Hematopoietic multipotent progenitor cell treated with erythropoietin and hydrocortisone succinate and interleukin-3 and kit ligand, for 15 days (in vitro differentiated cells): ENCODE data around the gene ZNF586.
"Not testable (repeated sequence)": the region's sequence is repeated elsewhere in the genome, so short reads cannot be mapped to it uniquely, and the experiment has no call there.

Source experiments
- DNase-seq: peaks from one replicate; pipeline ENCODE4 v3.0.0-alpha.2; 2015; ENCODE audit warnings: low spot score

The ZNF586 gene

GRCh38 chr19:57769345-57770131 is at the start of gene ZNF586:
ZNF586 (plus strand) TSS chr19:57769676; CDS start chr19:57769843, 167 bp downstream.
- peak; percentile 91 for DNase-seq

- DNase-seq = no peak
Measured at GRCh38 chr19:57719901-57720519, 49.5 kb upstream of the ZNF586 start.

GRCh38 chr19:57720878-57721277 is 48.6 kb upstream of the ZNF586 start:
- no peak for DNase-seq

- peak; percentile 11 for DNase-seq
Measured at GRCh38 chr19:57738320-57738719, 31.2 kb upstream of the ZNF586 start.

GRCh38 chr19:57738770-57739169 is 30.7 kb upstream of the ZNF586 start:
- not testable (repeated sequence) for DNase-seq

- DNase-seq = peak; percentile 93
Measured at GRCh38 chr19:57746580-57747471, 22.6 kb upstream of the ZNF586 start, which contains the start of gene ZNF776. ZNF776 (plus strand) TSS chr19:57746815; CDS start chr19:57747059, 244 bp downstream.

- no peak for DNase-seq
Measured at GRCh38 chr19:57747472-57747807, 22.0 kb upstream of the ZNF586 start.

- DNase-seq = no peak
Measured at GRCh38 chr19:57748029-57748428, 21.4 kb upstream of the ZNF586 start.

- no peak for DNase-seq
Measured at GRCh38 chr19:57754091-57754673, 15.3 kb upstream of the ZNF586 start.

- DNase-seq = no peak
Measured at GRCh38 chr19:57755031-57755430, 14.4 kb upstream of the ZNF586 start.

- DNase-seq = no peak
Measured at GRCh38 chr19:57757941-57758340, 11.5 kb upstream of the ZNF586 start.

- no peak for DNase-seq
Measured at GRCh38 chr19:57759096-57759495, 10.4 kb upstream of the ZNF586 start.

- DNase-seq = no peak
Measured at GRCh38 chr19:57771417-57771816, 1.9 kb downstream of the ZNF586 start.

- no peak for DNase-seq
Measured at GRCh38 chr19:57773488-57773887, 4.0 kb downstream of the ZNF586 start.

- DNase-seq = no peak
Measured at GRCh38 chr19:57776764-57777296, 7.4 kb downstream of the ZNF586 start.

- DNase-seq = no peak
Measured at GRCh38 chr19:57778336-57778735, 8.9 kb downstream of the ZNF586 start.

GRCh38 chr19:57779220-57779845 is 9.9 kb downstream of the ZNF586 start:
- DNase-seq = no peak

- DNase-seq = no peak
Measured at GRCh38 chr19:57786286-57786685, 16.8 kb downstream of the ZNF586 start.

GRCh38 chr19:57786906-57787305 is 17.4 kb downstream of the ZNF586 start:
- DNase-seq = no peak

- DNase-seq = no peak
Measured at GRCh38 chr19:57788114-57788692, 18.7 kb downstream of the ZNF586 start.

GRCh38 chr19:57789288-57789687 is 19.8 kb downstream of the ZNF586 start:
- DNase-seq = no peak
